GM18520 (cell line): ENCODE results near the gene DNASE1L2.

Experiments
- ATAC-seq: cut with Tn5 transposase; IDR thresholded peaks from one replicate; pipeline ENCODE4 v1.9.1; 2021; ENCODE audit not compliant: unreplicated experiment

The DNASE1L2 gene

DNA sequence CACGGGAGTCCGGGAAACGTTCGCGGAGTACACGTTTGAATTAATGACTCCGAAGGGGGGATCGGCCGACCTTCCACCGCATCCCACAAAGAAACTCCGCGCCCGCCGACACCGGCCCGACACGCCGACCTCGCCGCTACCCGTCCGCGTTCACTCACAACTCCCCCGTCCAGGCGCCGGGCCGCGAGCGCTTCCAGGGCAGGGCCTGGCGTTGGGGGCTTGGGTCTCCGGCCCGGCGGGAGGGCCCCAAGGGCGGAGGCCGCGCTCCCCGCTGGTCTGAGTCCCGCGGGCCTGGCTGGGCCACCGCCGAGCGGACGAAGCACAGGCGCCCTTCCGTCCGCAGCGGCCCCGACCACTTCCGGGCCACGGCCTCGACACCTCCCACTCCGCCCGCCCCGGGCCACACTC, 31.3 kb downstream of the DNASE1L2 start:
- ATAC-seq = peak; percentile 40

GRCh38 chr16:2267913-2268666, 31.8 kb downstream of the DNASE1L2 start, which contains the start of gene RNPS1:
RNPS1 (minus strand) TSS chr16:2268126; CDS start chr16:2264643, 3,483 bp downstream.
- peak; percentile 61 for ATAC-seq

GRCh38 chr16:2270070-2270462, 33.8 kb downstream of the DNASE1L2 start:
- ATAC-seq = no peak

GRCh38 chr16:2270588-2271470, 34.6 kb downstream of the DNASE1L2 start:
- no peak for ATAC-seq

DNA sequence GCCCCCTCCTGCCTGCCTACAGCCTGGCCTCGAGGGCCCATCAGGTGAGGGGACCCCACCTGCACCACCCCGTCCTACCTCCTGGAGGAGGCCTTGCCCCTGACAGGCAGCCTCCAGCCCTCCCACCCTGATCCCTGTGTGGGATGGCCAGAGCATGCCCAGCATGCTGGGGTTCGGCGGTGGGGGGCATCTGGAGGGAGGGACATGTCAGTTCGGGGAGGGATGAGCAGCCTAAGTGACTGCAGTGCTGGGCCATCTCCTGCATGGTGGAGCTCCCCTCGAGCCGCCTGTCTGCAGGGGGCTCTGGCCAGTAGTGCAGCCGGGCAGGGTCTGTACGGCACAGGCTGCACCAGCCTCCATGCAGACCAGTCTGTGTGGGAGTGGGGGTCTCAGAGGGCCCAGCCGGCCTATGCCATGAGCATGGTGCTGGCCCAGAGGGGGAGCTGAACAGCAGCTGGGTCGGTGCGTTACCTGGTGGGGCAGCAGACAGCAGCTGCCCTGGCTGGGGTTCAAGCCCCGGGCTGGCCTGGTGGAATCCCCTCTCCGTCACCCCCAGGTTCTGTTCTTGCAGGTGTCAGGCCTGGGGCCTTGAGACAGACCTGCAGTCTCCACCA, 35.7 kb downstream of the DNASE1L2 start:
- ATAC-seq = no peak

DNA sequence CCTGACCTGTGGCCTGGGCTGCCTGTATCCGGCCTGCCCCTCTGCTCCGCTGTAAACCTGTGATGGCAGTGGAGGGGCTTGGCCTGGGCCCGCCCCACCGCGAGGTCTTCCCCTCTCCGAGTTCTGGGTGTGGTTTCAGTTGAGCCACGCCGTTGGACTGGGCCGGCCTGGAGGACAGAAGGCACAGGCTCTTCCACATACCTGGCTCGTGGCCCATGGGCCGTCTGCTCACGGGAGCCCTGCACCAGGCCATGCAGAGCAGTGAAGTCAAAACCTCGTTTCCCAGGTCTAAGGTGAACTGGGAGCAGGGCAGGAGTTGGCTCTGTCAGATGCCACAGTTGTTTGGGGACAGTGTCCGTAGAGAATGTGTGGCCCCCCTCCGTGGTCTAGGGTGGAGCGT, 37.2 kb downstream of the DNASE1L2 start:
- no peak for ATAC-seq

DNA sequence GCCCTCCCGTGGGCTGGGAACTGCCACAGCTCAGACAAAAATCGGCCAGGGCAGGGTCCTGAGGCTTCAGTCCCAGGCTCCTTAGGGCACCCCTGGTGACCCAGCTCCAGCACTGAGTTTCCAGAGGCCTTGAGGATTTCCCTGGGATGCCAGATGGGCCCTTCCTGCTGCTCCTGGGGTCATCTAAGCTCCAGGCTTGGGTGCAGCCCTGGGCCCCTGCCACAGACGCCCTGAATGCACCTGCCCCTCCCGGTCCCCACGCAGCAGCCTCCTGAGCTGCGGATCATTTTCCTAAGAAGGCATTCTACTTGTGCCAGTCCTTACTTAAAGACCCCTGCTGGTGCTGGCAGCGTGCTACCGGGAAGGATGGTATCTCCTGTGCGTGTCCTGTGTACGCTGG, 37.7 kb downstream of the DNASE1L2 start:
- no peak for ATAC-seq

- ATAC-seq = no peak
Measured at GRCh38 chr16:2275476-2276367, 39.5 kb downstream of the DNASE1L2 start.

- no peak for ATAC-seq
Measured at GRCh38 chr16:2276368-2277195, 40.3 kb downstream of the DNASE1L2 start.

- no peak for ATAC-seq
Measured at GRCh38 chr16:2277466-2278271, 41.4 kb downstream of the DNASE1L2 start.

GRCh38 chr16:2278272-2278608, 42.0 kb downstream of the DNASE1L2 start:
- ATAC-seq = no peak

DNA sequence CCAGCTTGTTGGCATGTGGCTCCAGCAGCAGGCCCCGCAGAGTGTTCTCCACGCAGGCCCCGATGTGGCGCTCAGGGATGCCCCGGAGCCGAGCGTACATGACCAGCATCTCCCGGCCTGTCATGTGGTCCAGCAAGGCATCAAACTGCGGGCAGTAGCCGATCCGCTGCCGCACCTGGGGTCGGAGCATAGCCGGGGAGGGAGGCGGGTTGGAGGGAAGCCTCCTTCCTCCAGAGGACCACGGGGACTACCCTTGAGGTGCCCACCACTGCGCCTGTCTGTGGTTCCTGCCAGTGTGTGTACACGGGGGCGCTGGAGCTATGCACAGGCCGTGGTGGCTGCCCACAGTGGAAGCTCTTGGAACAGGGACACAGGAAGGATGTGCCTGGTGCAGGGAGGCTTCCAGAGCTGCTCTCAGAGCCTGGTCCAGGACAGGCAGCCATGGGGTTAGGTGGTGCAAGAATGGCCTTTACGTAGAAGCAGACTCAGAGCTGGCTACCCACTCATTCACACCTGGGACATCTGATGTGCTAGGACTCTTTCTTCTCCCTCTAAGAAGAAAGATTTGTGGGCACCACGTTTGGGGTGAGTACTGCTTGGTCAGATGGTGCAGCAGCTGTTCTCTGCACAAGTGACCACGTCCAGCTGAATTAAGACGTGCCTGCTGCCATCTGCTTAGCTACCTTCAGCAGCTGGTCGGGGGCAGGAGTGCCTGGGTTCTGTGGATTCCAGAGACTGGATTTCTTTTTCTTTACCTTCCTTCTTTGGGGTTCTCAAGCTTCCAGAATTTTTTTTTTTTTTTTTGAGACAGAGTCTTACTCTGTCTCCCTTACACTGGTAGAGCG, 42.9 kb downstream of the DNASE1L2 start:
- ATAC-seq = no peak

DNA sequence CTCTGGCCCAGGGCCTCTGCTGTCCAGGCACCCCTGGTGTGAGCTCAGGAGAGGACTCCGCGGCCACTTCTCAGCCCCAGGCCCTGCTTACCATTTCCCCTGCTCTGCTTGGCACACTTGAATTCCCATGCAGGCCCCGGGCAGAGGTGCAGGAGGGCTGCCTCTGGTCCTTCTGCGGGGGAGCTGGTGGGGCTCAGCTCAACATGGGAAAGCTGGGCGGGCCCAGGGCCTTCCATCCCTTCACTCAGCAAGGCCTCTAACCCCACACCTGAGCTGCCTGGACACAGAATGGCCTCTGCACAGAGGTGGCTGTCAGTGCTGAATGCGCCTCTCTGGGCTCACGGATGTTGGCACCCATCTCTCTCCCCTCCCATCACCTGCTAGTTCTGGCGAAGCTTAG, 44.2 kb downstream of the DNASE1L2 start:
- no peak for ATAC-seq

GRCh38 chr16:2280981-2281542, 44.8 kb downstream of the DNASE1L2 start:
- no peak for ATAC-seq

- ATAC-seq = no peak
Measured at GRCh38 chr16:2282262-2282661, 46.0 kb downstream of the DNASE1L2 start.

- no peak for ATAC-seq
Measured at GRCh38 chr16:2282866-2283555, 46.8 kb downstream of the DNASE1L2 start.
